ENCODE data around the gene BANK1.
A peak's percentile ranks its signal among the peaks of the same experiment; 100 is the strongest.

Gene BANK1

DNA sequence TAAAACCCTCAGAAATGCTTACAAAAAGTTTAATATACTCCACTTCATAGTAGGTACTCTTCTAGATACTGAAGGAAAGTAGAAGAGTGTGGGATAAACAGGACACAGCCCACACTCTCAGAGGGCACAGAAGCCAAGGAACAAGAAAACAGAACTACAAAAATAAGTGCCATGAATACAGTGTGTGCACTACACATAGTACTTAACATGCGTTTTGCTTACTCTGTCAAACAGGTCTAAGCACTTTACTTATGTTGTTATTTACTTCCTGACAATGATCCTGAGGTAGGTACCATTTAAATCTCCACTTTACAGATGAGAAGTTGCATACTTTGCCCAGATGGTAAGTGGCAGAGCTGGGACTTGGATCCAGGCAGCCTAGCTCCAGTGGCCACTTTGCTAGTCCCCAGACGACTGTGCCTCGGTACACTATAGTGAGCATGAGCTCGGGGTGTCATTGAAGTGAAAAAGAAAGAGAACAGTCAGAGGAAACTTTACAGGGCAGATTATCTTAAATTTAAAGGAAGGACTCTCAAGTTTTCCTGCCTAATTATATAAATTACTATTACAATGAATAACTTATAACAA lies 120.3 kb downstream of the BANK1 start:
- DNase-seq, result no peak

GRCh38 chr4:101911616-101912015 lies 121.1 kb downstream of the BANK1 start:
- DNase-seq, result no peak

GRCh38 chr4:101914761-101915160 lies 124.2 kb downstream of the BANK1 start:
- DNase-seq, result no peak

DNA sequence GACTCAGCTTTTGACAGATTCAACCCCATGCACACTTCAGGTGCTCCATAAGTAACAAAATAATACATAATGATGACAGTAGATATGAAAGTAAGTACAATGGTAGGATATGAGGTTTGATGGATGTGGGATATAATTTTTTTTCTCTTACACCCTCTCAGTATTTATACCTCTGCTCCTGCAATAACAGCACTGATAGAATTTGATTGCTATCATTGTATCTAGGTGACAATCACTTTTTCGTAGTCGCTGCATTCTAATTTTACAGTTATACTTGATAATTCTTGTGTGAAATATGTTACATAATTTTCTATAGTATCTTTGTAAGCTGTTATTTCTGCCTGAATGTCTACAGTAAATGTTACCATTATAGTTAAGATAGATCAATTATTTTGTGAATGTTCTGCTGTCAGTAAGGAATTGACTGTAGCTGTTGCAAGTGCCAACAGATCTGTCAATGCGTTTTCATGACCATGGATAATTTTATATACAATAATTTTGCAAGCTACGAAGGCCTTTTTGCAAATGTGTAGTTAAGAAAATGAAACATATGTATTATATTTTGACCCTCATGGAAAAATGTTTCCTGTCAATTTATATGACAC lies 128.9 kb downstream of the BANK1 start:
- no peak for DNase-seq

GRCh38 chr4:101921370-101921769 lies 130.8 kb downstream of the BANK1 start:
- DNase-seq, result no peak

DNA sequence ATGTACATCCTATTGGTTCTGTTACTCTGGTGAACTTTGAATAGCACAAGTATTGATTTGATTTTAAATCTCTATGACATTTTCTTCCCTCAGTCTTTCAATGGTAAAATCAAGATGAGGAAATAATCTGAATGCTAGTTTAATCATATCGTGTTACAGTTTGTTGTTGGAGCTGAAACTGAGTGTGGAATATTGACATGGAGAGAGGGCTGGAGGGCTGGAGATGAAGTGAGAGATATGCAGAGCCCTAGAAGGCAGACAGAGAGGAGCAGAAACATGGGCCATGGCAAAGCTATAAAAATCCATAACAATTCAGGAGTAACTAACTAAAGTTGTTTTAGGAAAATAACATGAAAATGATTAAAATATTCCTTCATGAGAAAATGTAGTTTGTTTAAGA lies 141.1 kb downstream of the BANK1 start:
- DNase-seq, result no peak

DNA sequence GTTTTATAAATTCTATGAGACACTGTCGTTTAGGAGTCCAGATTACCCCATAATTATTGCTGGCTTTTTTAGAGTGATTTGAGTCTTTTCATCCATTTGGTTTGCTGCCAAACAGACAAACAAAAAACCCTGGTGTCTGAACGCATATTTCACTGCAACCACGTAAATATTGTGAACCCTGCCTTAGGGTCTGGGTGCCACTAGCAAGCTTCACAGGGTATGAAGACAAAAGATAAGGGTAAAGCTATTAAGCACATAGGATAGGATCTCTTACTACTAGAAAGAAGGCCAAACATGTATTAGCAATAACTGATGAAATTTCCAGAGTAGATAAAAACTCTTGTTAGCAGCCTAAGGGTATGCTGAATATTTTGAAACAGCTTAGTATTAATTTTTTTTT lies 143.3 kb downstream of the BANK1 start:
- no peak for DNase-seq

DNA sequence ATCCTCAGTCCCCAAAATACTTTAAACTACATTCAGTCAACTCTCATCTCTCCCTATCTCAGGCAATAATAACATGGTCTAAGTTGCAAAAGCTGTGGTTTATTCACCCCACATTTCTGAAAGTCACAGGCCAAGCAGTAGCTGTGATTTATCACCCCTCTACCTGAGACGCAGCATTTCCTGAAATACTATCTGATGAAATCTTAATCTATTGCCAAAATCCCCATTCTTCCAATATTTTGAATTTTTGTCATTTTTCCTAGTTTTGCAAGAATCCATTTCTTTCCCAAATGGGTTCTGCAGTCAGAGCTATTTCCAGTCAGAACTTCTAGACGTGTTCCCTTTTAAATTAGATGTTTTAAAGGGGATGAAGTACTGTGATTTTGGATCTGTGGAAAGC lies 148.3 kb downstream of the BANK1 start:
- no peak for DNase-seq

DNA sequence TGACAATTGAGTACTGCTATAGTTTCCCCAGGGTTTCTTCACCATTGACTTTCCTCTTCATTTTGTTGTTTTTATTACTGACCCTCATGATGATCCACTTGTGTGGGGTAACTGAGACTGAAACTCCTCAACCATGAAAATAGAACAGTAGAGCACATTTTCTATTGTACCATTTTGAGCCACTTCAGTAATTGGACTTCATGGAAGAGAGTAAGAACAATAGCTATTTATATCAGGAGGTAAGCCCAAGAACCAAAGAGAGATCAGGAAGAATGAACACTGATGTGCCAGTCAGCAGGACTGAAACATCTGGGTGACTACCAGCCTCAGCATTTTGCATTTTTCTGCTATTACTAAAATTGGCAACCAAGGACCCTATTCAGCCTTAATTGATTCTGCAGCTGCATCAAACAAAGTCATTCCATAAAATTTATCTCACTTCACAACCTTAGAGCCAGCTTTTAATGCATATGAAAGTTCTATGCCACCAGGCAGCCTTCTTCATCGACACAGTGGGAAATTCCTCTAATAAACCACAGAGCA lies 151.4 kb downstream of the BANK1 start:
- no peak for DNase-seq

- no peak for DNase-seq
These were observed 152.4 kb downstream of the BANK1 start for GRCh38 chr4:101942891-101943290.

DNA sequence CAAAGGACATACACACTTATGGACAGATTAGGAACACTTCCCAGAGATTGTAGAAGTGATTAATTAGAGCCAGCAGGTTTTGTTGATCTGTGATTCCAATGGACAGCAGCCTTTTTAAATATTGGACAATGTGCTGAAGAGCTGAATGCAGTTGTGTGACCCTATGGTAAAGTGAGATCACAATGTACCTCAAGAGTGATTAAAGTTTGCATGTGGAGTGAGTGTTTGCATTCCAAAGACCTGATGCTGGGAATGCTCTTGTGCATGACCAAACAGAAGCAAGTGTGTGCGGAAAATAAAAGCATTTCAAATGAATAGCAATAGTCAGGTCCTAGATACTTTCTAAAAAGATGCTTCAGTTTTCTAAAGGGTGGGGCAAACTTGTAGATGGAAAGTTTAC lies 154.1 kb downstream of the BANK1 start:
- DNase-seq, result no peak

DNA sequence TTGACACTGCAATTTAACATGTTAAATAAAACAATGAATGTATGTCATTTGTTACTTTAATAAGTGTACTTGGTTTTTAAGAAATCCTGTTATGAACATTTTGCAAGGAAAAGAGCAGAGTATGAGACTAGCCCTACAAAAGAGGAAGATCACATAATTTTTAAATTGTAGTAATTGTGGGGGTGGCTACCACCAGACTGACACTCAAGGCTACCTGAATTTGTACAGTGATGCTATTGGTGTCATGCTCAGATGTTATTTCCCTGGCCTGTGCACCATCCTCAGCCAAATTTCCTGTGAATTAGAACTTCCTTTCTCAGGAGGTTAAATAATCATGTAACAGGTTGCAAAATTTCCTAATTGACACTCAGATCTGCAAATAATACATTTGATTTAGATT lies 157.5 kb downstream of the BANK1 start:
- no peak for DNase-seq

- DNase-seq, result no peak
These were observed 158.4 kb downstream of the BANK1 start for GRCh38 chr4:101948951-101949350.

DNA sequence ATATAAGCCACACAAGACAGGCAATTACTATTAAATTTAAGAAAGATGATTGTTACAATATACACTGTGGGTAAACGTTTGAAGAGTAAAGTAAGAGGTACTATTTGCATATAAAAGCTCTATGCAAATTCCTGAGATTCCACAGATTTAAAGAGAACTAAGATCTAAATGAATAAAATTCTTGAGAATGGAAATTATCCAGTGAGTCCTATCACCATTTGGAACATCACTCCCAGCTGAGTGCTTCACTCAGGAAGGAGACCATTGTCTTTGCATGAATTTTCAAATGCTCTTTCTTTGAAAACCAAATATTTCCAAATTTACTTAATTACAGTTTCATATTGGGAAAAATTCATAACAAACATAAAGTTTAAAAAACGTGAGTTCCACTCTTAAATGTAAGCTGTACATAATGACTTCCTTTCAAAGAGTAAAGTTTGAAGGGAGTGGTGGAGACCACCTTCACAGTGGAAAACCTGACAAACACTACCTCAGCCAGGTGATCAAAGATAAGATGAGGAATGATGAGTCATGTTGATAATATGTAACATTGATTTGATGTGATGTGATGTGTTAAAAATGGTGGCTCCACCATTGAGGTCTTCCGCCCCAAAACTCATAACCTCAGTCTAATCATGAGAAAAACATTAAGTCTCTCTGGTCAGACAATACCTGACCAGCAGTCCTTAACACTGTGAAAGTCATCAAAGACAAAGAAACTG lies 159.9 kb downstream of the BANK1 start:
- no peak for DNase-seq

DNA sequence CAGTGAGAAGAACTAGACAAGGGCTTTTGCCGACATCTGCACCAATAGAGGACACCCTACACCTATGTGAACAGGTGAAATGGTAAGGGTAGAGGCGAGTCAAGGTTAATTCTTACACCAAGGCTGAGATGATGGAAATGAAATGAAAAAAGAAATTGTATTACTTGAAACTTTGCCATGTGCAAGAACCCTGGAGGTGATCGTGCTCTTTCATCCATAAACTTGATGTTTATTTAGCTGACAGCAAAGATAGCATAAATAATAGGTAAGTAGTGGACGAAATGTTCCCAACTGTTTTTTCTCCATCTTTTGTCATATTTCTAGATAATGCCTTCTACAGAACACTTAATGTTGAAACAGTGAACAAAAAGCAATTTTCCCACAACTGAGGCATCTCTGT lies 162.5 kb downstream of the BANK1 start:
- no peak for DNase-seq

DNA sequence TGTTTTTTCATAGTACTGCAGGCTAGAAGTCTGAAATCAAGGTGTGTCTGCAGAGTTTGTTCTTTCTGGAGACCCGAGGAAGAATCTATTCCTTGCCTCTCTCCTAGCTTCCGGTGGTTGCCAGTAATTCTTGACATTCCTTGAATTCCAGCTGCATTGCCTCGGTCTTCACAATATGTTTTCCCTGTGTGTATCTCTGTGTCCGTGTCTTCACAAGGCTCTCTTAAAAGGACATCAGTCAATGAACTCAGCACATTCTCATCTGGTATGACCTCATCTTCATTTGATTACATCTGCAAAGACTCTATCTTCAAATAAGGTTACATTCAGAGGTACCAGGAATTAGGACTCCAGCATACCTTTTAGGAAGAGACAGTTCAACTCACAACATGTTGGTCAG lies 163.4 kb downstream of the BANK1 start:
- DNase-seq, result no peak

DNA sequence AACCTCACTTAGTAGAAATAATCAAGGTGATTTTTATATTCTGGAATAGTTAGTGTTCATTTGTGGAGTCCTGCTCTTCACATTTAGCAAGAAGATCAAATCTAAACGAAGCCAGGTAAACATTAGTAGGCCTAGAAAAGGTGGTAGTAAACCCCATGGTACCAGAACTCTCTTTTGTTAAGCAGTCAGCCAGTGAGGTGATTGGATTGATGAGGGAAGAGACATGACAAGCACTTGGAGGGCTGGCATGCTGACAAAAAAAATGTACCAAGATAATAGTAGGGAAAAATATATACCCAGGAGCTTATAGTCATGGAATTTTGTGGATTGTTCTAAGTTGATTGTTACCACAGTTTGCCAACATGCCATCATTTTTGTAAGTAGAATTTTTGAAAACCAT lies 163.8 kb downstream of the BANK1 start:
- no peak for DNase-seq

- DNase-seq, result no peak
These were observed 164.6 kb downstream of the BANK1 start for GRCh38 chr4:101954975-101955678.

- no peak for DNase-seq
These were observed 165.7 kb downstream of the BANK1 start for GRCh38 chr4:101956068-101956825.

GRCh38 chr4:101958547-101958946 lies 168.0 kb downstream of the BANK1 start:
- no peak for DNase-seq

- peak; percentile 28 for DNase-seq
These were observed 169.9 kb downstream of the BANK1 start for GRCh38 chr4:101960431-101960830.

- DNase-seq, result no peak
These were observed 170.6 kb downstream of the BANK1 start for GRCh38 chr4:101961144-101961543.
